Activated T-cell treated with anti-CD3 and anti-CD28 coated beads, Interleukin-2, amount 50 U/mL, for 24 hours (primary cell): ENCODE results near the gene ELAPOR2.
"Not testable (repeated sequence)": the region's sequence is repeated elsewhere in the genome, so short reads cannot be mapped to it uniquely, and the experiment has no call there.

Experiments used
- DNase-seq: peaks from one replicate; pipeline ENCODE4 v3.0.0-alpha.2; 2020
- H3K27ac Mint-ChIP-seq: 2 replicates; pipeline ENCODE4 v1.8.0; 2020; ENCODE audit warnings: mild to moderate bottlenecking, mixed read lengths
- H3K27me3 Mint-ChIP-seq: 2 replicates; pipeline ENCODE4 v1.8.0; 2020; ENCODE audit warnings: mixed read lengths
- H3K36me3 Mint-ChIP-seq: 2 replicates; pipeline ENCODE4 v1.8.0; 2020; ENCODE audit warnings: low read depth, mixed read lengths
- H3K4me1 Mint-ChIP-seq: 2 replicates; pipeline ENCODE4 v1.8.0; 2020; ENCODE audit warnings: low read depth, mixed read lengths
- H3K4me3 Mint-ChIP-seq: 2 replicates; pipeline ENCODE4 v1.8.0; 2020; ENCODE audit warnings: mild to moderate bottlenecking, moderate library complexity, mixed read lengths
- H3K9me3 Mint-ChIP-seq: 2 replicates; pipeline ENCODE4 v1.8.0; 2020; ENCODE audit warnings: mixed read lengths

Gene ELAPOR2

GRCh38 chr7:87067788-87068187 is 8.3 kb upstream of the ELAPOR2 start:
- H3K27me3 Mint-ChIP-seq: peaks cover 40% of the 10 kb centered on the region
- H3K36me3 Mint-ChIP-seq: no peaks in the 10 kb centered on the region
- H3K4me3 Mint-ChIP-seq: no peak overlapping the region
- no peak for DNase-seq
- H3K27ac Mint-ChIP-seq: no peak overlapping the region
- no peaks in the 10 kb centered on the region for H3K4me1 Mint-ChIP-seq
- no peaks in the 10 kb centered on the region for H3K9me3 Mint-ChIP-seq

- Mint-ChIP-seq H3K36me3 (no peaks in the 10 kb centered on the region), H3K27me3 (peaks cover 12% of the 10 kb centered on the region), H3K4me3 (peak overlapping the region; percentile 81), H3K9me3 (no peaks in the 10 kb centered on the region), H3K27ac (no peak overlapping the region), H3K4me1 (peaks cover 18% of the 10 kb centered on the region)
- no peak for DNase-seq
Observed at GRCh38 chr7:87060288-87060537, 759 bp upstream of the ELAPOR2 start.

- peak overlapping the region; percentile 79 for H3K4me3 Mint-ChIP-seq
- peaks cover 18% of the 10 kb centered on the region for H3K4me1 Mint-ChIP-seq
- no peaks in the 10 kb centered on the region for H3K9me3 Mint-ChIP-seq
- DNase-seq: no peak
- H3K36me3 Mint-ChIP-seq: no peaks in the 10 kb centered on the region
- no peak overlapping the region for H3K27ac Mint-ChIP-seq
- H3K27me3 Mint-ChIP-seq: peaks cover 12% of the 10 kb centered on the region
Observed at GRCh38 chr7:87058744-87059524, 520 bp downstream of the ELAPOR2 start.

GRCh38 chr7:87057210-87057609 is 2.2 kb downstream of the ELAPOR2 start:
- H3K4me1 Mint-ChIP-seq: peaks cover 18% of the 10 kb centered on the region
- no peaks in the 10 kb centered on the region for H3K9me3 Mint-ChIP-seq
- no peak overlapping the region for H3K4me3 Mint-ChIP-seq
- DNase-seq: no peak
- no peaks in the 10 kb centered on the region for H3K36me3 Mint-ChIP-seq
- peaks cover 12% of the 10 kb centered on the region for H3K27me3 Mint-ChIP-seq
- H3K27ac Mint-ChIP-seq: no peak overlapping the region

GRCh38 chr7:87056346-87056745 is 3.1 kb downstream of the ELAPOR2 start:
- peaks cover 18% of the 10 kb centered on the region for H3K4me1 Mint-ChIP-seq
- H3K27me3 Mint-ChIP-seq: peaks cover 12% of the 10 kb centered on the region
- H3K9me3 Mint-ChIP-seq: no peaks in the 10 kb centered on the region
- no peak for DNase-seq
- no peaks in the 10 kb centered on the region for H3K36me3 Mint-ChIP-seq
- H3K4me3 Mint-ChIP-seq: no peak overlapping the region
- H3K27ac Mint-ChIP-seq: no peak overlapping the region

- DNase-seq: no peak
- H3K4me1 Mint-ChIP-seq: no peaks in the 10 kb centered on the region
- no peaks in the 10 kb centered on the region for H3K27me3 Mint-ChIP-seq
- H3K27ac Mint-ChIP-seq: no peak overlapping the region
- no peaks in the 10 kb centered on the region for H3K9me3 Mint-ChIP-seq
- H3K4me3 Mint-ChIP-seq: no peak overlapping the region
- H3K36me3 Mint-ChIP-seq: no peaks in the 10 kb centered on the region
Observed at GRCh38 chr7:87048839-87049238, 10.6 kb downstream of the ELAPOR2 start.

- DNase-seq: no peak
- Mint-ChIP-seq H3K9me3 (no peaks in the 10 kb centered on the region), H3K4me3 (no peak overlapping the region), H3K27me3 (no peaks in the 10 kb centered on the region), H3K36me3 (no peaks in the 10 kb centered on the region), H3K27ac (no peak overlapping the region), H3K4me1 (no peaks in the 10 kb centered on the region)
Observed at GRCh38 chr7:87046456-87046855, 13.0 kb downstream of the ELAPOR2 start.

- H3K36me3 Mint-ChIP-seq, H3K9me3 Mint-ChIP-seq, DNase-seq, H3K27me3 Mint-ChIP-seq, H3K27ac Mint-ChIP-seq, H3K4me1 Mint-ChIP-seq, H3K4me3 Mint-ChIP-seq: not testable (repeated sequence)
Observed at GRCh38 chr7:87044713-87045112, 14.7 kb downstream of the ELAPOR2 start.

GRCh38 chr7:87041586-87041985 is 17.9 kb downstream of the ELAPOR2 start:
- H3K36me3 Mint-ChIP-seq, H3K9me3 Mint-ChIP-seq, H3K4me1 Mint-ChIP-seq, H3K4me3 Mint-ChIP-seq, H3K27me3 Mint-ChIP-seq, DNase-seq, H3K27ac Mint-ChIP-seq: not testable (repeated sequence)

GRCh38 chr7:87039691-87040299 is 19.7 kb downstream of the ELAPOR2 start:
- not testable (repeated sequence) for H3K27me3 Mint-ChIP-seq, H3K9me3 Mint-ChIP-seq, H3K4me1 Mint-ChIP-seq, H3K36me3 Mint-ChIP-seq
- Mint-ChIP-seq H3K4me3 (peak overlapping the region; percentile 81), H3K27ac (peak overlapping the region; percentile 82)
- DNase-seq: peak; percentile 44

- Mint-ChIP-seq H3K36me3 (peaks cover 2% of the 10 kb centered on the region), H3K27me3 (no peaks in the 10 kb centered on the region), H3K27ac (peak overlapping the region; percentile 82), H3K9me3 (no peaks in the 10 kb centered on the region), H3K4me3 (peak overlapping the region; percentile 81), H3K4me1 (peaks cover 7% of the 10 kb centered on the region)
- no peak for DNase-seq
Observed at GRCh38 chr7:87038993-87039690, 20.3 kb downstream of the ELAPOR2 start.

GRCh38 chr7:87036985-87037384 is 22.5 kb downstream of the ELAPOR2 start:
- DNase-seq: no peak
- Mint-ChIP-seq H3K36me3 (peaks cover 2% of the 10 kb centered on the region), H3K27me3 (no peaks in the 10 kb centered on the region), H3K27ac (no peak overlapping the region), H3K9me3 (no peaks in the 10 kb centered on the region), H3K4me1 (peaks cover 12% of the 10 kb centered on the region), H3K4me3 (no peak overlapping the region)

GRCh38 chr7:87032604-87033339 is 26.7 kb downstream of the ELAPOR2 start:
- H3K27me3 Mint-ChIP-seq: no peaks in the 10 kb centered on the region
- H3K36me3 Mint-ChIP-seq: peaks cover 7% of the 10 kb centered on the region
- H3K27ac Mint-ChIP-seq: no peak overlapping the region
- peaks cover 6% of the 10 kb centered on the region for H3K9me3 Mint-ChIP-seq
- H3K4me3 Mint-ChIP-seq: no peak overlapping the region
- peaks cover 14% of the 10 kb centered on the region for H3K4me1 Mint-ChIP-seq
- no peak for DNase-seq

- no peak for DNase-seq
- Mint-ChIP-seq H3K9me3 (peaks cover 6% of the 10 kb centered on the region), H3K27ac (no peak overlapping the region), H3K36me3 (peaks cover 7% of the 10 kb centered on the region), H3K4me1 (peaks cover 7% of the 10 kb centered on the region), H3K4me3 (no peak overlapping the region), H3K27me3 (no peaks in the 10 kb centered on the region)
Observed at GRCh38 chr7:87029078-87029477, 30.4 kb downstream of the ELAPOR2 start.

- peaks cover 7% of the 10 kb centered on the region for H3K4me1 Mint-ChIP-seq
- H3K9me3 Mint-ChIP-seq: peaks cover 6% of the 10 kb centered on the region
- no peak for DNase-seq
- peaks cover 7% of the 10 kb centered on the region for H3K36me3 Mint-ChIP-seq
- H3K27me3 Mint-ChIP-seq: no peaks in the 10 kb centered on the region
- no peak overlapping the region for H3K27ac Mint-ChIP-seq
- no peak overlapping the region for H3K4me3 Mint-ChIP-seq
Observed at GRCh38 chr7:87028636-87029035, 30.8 kb downstream of the ELAPOR2 start.
